Esophagus (tissue), 2 donors: ENCODE results near the gene PDILT. TPM values are rescaled to one million over a fixed set of nuclear protein-coding genes. Genes with fewer than 3 reads are reported as not detected.
"Not testable (repeated sequence)": the region's sequence is repeated elsewhere in the genome, so short reads cannot be mapped to it uniquely, and the experiment has no call there.

Experiments
- H3K27ac ChIP-seq, 2 donors: one replicate each; pipeline ENCODE4 v1.5.1; 2013; ENCODE audit warnings: low read depth in 2 of 2, mild to moderate bottlenecking in 2 of 2, inconsistent platforms in 1 of 2, low read length in 1 of 2, moderate library complexity in 1 of 2
- H3K27me3 ChIP-seq, 2 donors: one replicate each; pipeline ENCODE4 v1.6.1; 2013; ENCODE audit warnings: low read length in 2 of 2, control low read depth in 1 of 2, mild to moderate bottlenecking in 1 of 2; ENCODE audit not compliant: insufficient read depth in 2 of 2, control insufficient read depth in 1 of 2
- H3K36me3 ChIP-seq, 2 donors: one replicate each; pipeline ENCODE4 v1.6.1; 2013; ENCODE audit warnings: low read length in 1 of 2; ENCODE audit not compliant: control insufficient read depth in 2 of 2, insufficient read depth in 2 of 2
- H3K4me1 ChIP-seq, 2 donors: one replicate each; pipeline ENCODE4 v1.6.1; 2013; ENCODE audit warnings: low read length in 1 of 2; ENCODE audit not compliant: control insufficient read depth in 2 of 2, insufficient read depth in 2 of 2
- H3K4me3 ChIP-seq, 2 donors: one replicate each; pipeline ENCODE4 v1.5.1; 2013; ENCODE audit warnings: low read length in 2 of 2, mild to moderate bottlenecking in 2 of 2, low read depth in 1 of 2, moderate library complexity in 1 of 2
- H3K9me3 ChIP-seq, 2 donors: one replicate each; pipeline ENCODE4 v1.6.1; 2013; ENCODE audit warnings: mild to moderate bottlenecking in 2 of 2, low read depth in 1 of 2, low read length in 1 of 2, moderate library complexity in 1 of 2; ENCODE audit not compliant: control insufficient read depth in 2 of 2, insufficient read depth in 1 of 2
- whole genome bisulfite sequencing, 2 donors: extraction: QIAGEN DNeasy Blood & Tissue Kit; methylation state at CpG; one replicate each; pipeline ENCODE4 v1.1.7; 2013; 5-methylcytosine and 5-hydroxymethylcytosine counted together
- polyA plus RNA-seq, 2 donors: library from polyadenylated mRNA; stranded (reverse); fragments of 200-250 nt; gene quantifications; one replicate each; pipeline ENCODE4 v1.2.3, GENCODE V29; 2013
- donor health status: healthy with polysubstance abuse.
- donor health status: Bipolar disorder and iron deficiency.

Gene PDILT, protein sequence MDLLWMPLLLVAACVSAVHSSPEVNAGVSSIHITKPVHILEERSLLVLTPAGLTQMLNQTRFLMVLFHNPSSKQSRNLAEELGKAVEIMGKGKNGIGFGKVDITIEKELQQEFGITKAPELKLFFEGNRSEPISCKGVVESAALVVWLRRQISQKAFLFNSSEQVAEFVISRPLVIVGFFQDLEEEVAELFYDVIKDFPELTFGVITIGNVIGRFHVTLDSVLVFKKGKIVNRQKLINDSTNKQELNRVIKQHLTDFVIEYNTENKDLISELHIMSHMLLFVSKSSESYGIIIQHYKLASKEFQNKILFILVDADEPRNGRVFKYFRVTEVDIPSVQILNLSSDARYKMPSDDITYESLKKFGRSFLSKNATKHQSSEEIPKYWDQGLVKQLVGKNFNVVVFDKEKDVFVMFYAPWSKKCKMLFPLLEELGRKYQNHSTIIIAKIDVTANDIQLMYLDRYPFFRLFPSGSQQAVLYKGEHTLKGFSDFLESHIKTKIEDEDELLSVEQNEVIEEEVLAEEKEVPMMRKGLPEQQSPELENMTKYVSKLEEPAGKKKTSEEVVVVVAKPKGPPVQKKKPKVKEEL
- under 1 TPM in 1 of 2 donors, not detected in 1; 0.10 TPM for polyA plus RNA-seq

DNA sequence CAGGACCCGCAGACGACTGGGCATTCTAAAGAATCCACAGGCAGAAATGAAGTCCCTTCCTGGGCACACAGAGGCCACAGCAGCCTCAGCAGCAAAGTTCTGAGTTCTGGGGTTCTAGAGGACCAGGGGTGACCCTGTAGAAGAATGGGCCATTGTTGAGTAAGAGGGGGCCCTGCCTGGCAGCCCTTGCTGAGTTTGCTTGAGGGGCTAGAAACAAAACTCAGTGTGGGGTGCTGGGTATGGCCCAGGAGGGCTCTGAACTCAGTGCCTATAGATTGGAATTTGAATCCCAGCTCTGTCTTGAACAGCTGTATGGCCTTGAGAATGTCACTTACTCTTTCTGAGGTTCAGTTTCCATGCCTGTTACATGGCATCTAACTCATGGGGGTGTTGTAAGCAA, at the start of gene PDILT:
PDILT (minus strand) TSS at position 101 of the 400 bp plus-strand sequence. CDS start 5,437 bp downstream, outside the sequence.
- no peaks in the 10 kb centered on the region for H3K36me3 ChIP-seq
- H3K4me1 ChIP-seq: no peaks in the 10 kb centered on the region
- H3K4me3 ChIP-seq: no peak within 1 kb of the TSS
- 84 to 96% methylated on average over 2 of the region's 2 CpGs for WGBS, 2 donors
- no peak within 1 kb of the TSS for H3K27ac ChIP-seq
- peaks cover 0 to 2% of the 10 kb centered on the region in 2 donors for H3K9me3 ChIP-seq
- no peaks in the 10 kb centered on the region for H3K27me3 ChIP-seq

DNA sequence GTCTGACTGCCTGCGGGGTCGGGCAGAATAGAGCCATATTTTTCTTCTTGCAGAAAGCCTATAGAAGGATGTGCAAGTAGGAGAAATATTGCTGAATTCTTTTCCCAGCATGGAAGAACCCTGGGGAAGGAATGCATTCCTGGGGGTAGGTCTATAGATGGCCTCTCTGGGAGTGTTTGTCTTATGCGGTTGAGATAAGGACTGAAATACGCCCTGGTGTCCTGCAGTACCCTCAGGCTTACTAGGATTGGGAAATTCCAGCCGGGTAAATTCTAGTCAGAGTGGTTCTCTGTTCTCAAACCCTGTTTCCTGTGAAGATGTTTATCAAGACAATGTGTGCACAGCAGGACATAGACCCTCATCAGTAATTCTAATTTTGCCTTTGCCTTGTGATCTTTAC, 49.1 kb upstream of the PDILT start:
- not testable (repeated sequence) for H3K4me3 ChIP-seq, H3K36me3 ChIP-seq, H3K27me3 ChIP-seq, H3K9me3 ChIP-seq, H3K4me1 ChIP-seq, H3K27ac ChIP-seq
- WGBS, 2 donors: 80 to 91% methylated on average over 4 of the region's 5 CpGs

DNA sequence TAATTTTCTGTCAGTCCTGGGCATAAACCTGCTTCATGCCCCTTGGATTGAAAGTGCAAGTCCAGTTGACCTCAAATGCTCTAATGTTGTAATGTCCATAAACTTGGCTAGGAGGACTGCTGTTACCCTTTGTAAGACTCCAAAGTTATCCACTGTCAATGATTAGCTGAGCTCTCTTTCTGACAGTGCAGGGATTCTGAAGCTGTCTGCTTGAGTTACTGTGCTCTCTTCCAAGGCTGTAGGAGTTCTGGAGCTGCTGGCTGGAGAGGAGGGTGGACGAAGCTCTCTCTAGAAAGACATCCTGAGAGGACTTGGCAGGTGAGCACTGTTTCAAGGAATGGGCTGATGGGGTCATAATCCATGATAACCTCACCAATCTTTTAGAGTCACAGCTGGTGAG, 46.8 kb upstream of the PDILT start, which contains the start of gene ACSM2A:
ACSM2A (plus strand) TSS at position 158 of the 400 bp plus-strand sequence. CDS start 8,594 bp downstream, outside the sequence.
- not testable (repeated sequence) for H3K36me3 ChIP-seq, H3K27ac ChIP-seq, H3K4me1 ChIP-seq, H3K9me3 ChIP-seq, H3K27me3 ChIP-seq, H3K4me3 ChIP-seq
- WGBS, 2 donors: 17 to 25% methylated on average over 1 of the region's 1 CpG

DNA sequence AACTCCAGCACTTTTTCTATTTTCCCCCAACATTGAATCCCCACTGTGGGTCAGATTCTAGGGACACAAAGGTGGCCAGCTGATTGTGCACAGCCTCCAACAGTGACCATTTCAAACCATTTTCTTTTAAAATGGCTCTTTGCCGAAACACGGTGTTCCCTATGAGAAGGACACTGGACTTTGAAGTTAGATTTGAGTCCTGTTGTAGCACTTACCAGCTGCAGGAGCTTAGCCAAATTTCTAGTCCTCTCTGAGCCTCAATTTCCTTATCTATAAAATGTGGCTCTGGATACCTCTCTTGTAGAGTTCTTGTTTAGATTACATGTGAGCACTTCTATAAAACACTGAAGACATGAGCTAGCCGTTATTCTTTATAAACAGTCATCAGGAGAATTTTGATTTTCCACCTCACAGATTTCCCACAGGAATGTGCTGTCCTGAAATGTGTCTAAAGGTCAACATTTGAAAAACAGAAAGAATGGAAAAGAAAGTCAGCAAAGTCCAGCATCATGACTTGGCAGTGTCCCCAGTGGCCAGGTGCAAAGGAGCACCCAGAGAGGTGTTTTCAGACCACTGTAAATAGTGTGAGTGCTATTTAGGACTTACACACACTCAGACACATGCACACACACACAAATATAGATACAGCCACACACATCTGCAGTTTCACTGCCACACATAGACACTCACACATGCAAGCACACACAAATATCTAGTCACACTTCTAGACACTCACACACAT, 42.3 kb upstream of the PDILT start:
- not testable (repeated sequence) for H3K36me3 ChIP-seq, H3K27me3 ChIP-seq, H3K4me3 ChIP-seq, H3K9me3 ChIP-seq, H3K4me1 ChIP-seq, H3K27ac ChIP-seq
- no CpG with 5 or more reads among the region's 3 CpGs for WGBS, 2 donors

DNA sequence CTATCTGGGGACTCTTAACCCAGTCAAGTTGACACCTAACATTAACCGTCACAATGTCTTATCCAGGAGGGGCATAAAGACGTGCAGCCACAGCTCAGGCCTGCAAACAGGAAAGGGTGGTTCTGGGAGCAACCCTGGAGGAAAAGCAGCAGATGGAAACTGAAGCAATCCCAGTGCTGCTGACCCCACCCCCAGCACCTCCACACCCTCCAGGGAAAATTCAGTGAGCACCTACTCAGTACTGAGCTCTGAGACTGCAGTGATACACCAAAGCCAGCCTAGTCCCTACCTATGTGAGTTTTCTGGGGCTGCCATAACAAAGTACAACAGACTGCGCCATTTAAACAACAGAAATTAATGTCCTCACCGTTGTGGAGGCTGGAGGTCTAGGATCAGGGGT, 37.3 kb upstream of the PDILT start:
- H3K4me3 ChIP-seq, H3K36me3 ChIP-seq, H3K4me1 ChIP-seq, H3K9me3 ChIP-seq, H3K27ac ChIP-seq, H3K27me3 ChIP-seq: not testable (repeated sequence)
- 85 to 88% methylated on average over 2 of the region's 4 CpGs for WGBS, 2 donors

DNA sequence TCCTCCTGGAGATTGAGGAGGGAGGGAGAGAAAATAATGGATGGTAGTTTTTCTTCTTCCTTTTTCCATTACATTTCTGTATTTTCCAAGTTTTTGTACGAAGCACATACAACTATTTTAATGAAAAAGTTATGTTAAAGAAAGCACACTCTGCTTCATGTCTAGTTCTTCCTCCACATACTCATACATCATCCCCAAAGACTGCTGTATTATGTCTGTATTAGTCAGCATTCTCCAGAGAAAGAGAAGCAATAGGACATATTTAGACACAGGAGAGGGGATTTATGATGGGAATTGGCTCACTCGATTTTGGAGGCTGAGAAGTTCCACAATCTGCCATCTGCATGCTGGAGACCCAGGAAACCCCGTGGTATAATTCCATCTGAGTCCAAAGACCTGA, 36.7 kb upstream of the PDILT start:
- Histone ChIP-seq H3K9me3 (no peaks in the 10 kb centered on the region), H3K36me3 (no peaks in the 10 kb centered on the region), H3K4me3 (no peak overlapping the region), H3K4me1 (no peaks in the 10 kb centered on the region), H3K27ac (no peak overlapping the region), H3K27me3 (no peaks in the 10 kb centered on the region)
- WGBS, 2 donors: 48 to 54% methylated on average over 3 of the region's 3 CpGs

DNA sequence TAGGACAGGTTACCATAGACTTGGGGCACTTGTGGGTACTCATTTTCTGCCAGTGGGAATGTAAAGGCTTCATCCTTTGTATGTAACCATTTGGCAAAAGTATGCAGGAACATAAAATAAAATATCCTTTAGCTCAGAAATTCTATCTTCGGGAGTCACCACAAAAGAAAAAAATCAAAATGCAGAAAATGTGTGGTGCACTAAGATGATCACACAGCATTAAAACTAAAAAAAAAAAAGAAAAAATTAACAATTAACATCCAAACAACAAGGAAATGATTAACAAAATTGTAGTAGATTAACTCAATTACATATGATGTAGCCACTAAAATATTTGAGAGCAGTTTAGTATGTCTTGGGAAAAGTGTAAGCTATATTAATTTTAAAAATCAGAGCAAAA, 36.2 kb upstream of the PDILT start:
- H3K9me3 ChIP-seq, H3K36me3 ChIP-seq, H3K4me3 ChIP-seq, H3K4me1 ChIP-seq, H3K27me3 ChIP-seq: not testable (repeated sequence)
- H3K27ac ChIP-seq: peak overlapping the region; percentile 14 to 65
- WGBS, 2 donors: 67 to 83% methylated on average over 1 of the region's 1 CpG

DNA sequence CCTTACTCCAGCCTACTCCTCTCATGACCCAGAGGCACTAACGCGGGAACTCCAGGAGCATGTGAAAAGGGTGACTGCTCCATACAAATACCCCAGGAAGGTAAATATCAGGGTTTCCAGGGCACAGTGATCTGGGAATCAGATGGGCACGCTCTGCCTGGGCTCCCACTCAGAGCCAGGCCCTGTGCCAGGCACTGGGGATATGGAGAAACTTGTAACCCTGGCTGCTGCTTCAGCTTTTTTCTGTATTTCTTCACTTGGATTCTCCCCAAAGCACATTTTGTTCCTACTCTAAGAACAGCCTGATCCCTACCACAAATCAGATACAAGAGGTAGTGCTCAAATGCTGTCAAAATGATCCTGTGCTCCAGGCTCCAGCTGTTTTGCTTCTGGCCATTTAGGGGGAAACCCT, 35.3 kb upstream of the PDILT start:
- not testable (repeated sequence) for H3K4me3 ChIP-seq, H3K27ac ChIP-seq, H3K4me1 ChIP-seq, H3K27me3 ChIP-seq, H3K9me3 ChIP-seq, H3K36me3 ChIP-seq
- WGBS, 2 donors: 32 to 47% methylated on average over 3 of the region's 3 CpGs

DNA sequence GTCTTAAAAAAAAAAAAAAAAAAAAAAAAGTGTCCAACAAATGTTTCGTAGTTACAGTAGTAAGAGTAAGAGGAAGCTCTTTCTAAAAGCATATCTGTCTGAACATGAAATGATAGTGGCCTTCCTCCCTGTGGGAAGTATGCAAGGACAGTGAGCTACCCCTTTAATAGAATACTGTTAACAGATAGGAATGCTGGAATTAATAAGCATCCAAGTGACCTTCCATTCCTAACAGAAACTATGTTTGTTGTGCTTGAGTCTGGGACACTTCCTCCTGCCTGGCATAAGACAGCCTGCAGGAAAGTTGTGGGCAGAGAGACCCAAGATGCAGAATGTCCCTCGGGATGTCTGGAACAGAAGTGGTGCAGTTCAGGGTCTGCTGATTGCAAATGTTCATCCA, 34.4 kb upstream of the PDILT start:
- H3K36me3 ChIP-seq, H3K9me3 ChIP-seq, H3K27me3 ChIP-seq, H3K4me1 ChIP-seq, H3K27ac ChIP-seq, H3K4me3 ChIP-seq: not testable (repeated sequence)
- WGBS, 2 donors: 50 to 69% methylated on average over 1 of the region's 2 CpGs
